ENCODE data around the gene FAF1. TPM values are rescaled to one million over a fixed set of nuclear protein-coding genes. Genes with fewer than 3 reads are reported as not detected.
A peak's percentile ranks its signal among the peaks of the same experiment; 100 is the strongest.

The FAF1 gene
- total RNA-seq, 4 donors from 2014 or later = 72.0 to 107 (median 92.0) TPM

- TF ChIP-seq CTCF (IDR thresholded peaks at IDR 0.05 in 4 of 5, conservative IDR thresholded peaks at IDR 0.05 in 1 of 5) = no peak
- no peak for TF ChIP-seq POLR2A (IDR thresholded peaks at IDR 0.05)
- no peak for ATAC-seq
- Histone ChIP-seq H3K36me3 (no peaks in the 10 kb centered on the region), H3K27me3 (peaks cover 100% of the 10 kb centered on the region in 3 donors), H3K4me1 (peaks cover 30 to 37% of the 10 kb centered on the region in 2 donors), H3K27ac (no peak overlapping the region), H3K4me3 (peak overlapping the region in 1 of 4 donors; percentile 24), H3K9me3 (no peaks in the 10 kb centered on the region)
- no peak for DNase-seq
- intact Hi-C loops (cut with DNase I; ENCODE audit: low total_unique reads) (no loop called here), in situ Hi-C loops (cut with MboI; ENCODE audit: low sequenced_read_pairs in 4 of 4) (no loop called here)
Measured at GRCh38 chr1:50426702-50427085, 533.4 kb downstream of the FAF1 start.

- peaks cover 99 to 100% (median 100%) of the 10 kb centered on the region in 3 donors for H3K27me3 ChIP-seq
- H3K4me1 ChIP-seq = peaks cover 30 to 37% of the 10 kb centered on the region in 2 donors
Measured at GRCh38 chr1:50426108-50426700, 533.9 kb downstream of the FAF1 start.

GRCh38 chr1:50425376-50426107 is 534.5 kb downstream of the FAF1 start:
- no peak for TF ChIP-seq CTCF (IDR thresholded peaks at IDR 0.05 in 4 of 5, conservative IDR thresholded peaks at IDR 0.05 in 1 of 5)
- no peak for TF ChIP-seq POLR2A (IDR thresholded peaks at IDR 0.05)
- H3K27ac ChIP-seq = no peak overlapping the region
- no peaks in the 10 kb centered on the region for H3K9me3 ChIP-seq
- H3K36me3 ChIP-seq = no peaks in the 10 kb centered on the region
- in situ Hi-C loops (cut with MboI; ENCODE audit: low sequenced_read_pairs in 4 of 4) = no loop called here
- DNase-seq (no peak), ATAC-seq (no peak)
- intact Hi-C loops (cut with DNase I; ENCODE audit: low total_unique reads) = no loop called here
- peaks cover 30 to 37% of the 10 kb centered on the region in 2 donors for H3K4me1 ChIP-seq
- peaks cover 99 to 100% (median 100%) of the 10 kb centered on the region in 3 donors for H3K27me3 ChIP-seq
- no peak overlapping the region for H3K4me3 ChIP-seq

More at GRCh38 chr1:50426108-50426700, 533.9 kb downstream of the FAF1 start:
- Histone ChIP-seq H3K4me3 (no peak overlapping the region), H3K36me3 (no peaks in the 10 kb centered on the region), H3K9me3 (no peaks in the 10 kb centered on the region), H3K27ac (no peak overlapping the region)
- ATAC-seq = no peak
- intact Hi-C loops (cut with DNase I; ENCODE audit: low total_unique reads) (no loop called here), in situ Hi-C loops (cut with MboI; ENCODE audit: low sequenced_read_pairs in 4 of 4) (no loop called here)
- DNase-seq = no peak
- no peak for TF ChIP-seq POLR2A (IDR thresholded peaks at IDR 0.05)
- no peak for TF ChIP-seq CTCF (IDR thresholded peaks at IDR 0.05 in 4 of 5, conservative IDR thresholded peaks at IDR 0.05 in 1 of 5)

GRCh38 chr1:50424884-50425375 is 535.1 kb downstream of the FAF1 start:
- H3K9me3 ChIP-seq = no peaks in the 10 kb centered on the region
- DNase-seq = no peak
- H3K4me1 ChIP-seq = peaks cover 30 to 37% of the 10 kb centered on the region in 2 donors
- H3K36me3 ChIP-seq = no peaks in the 10 kb centered on the region
- no peak for ATAC-seq
- peak overlapping the region in 2 of 4 donors; percentile 45 to 65 for H3K4me3 ChIP-seq
- intact Hi-C loops (cut with DNase I; ENCODE audit: low total_unique reads) = no loop called here
- H3K27me3 ChIP-seq = peaks cover 99 to 100% (median 100%) of the 10 kb centered on the region in 3 donors
- TF ChIP-seq CTCF (IDR thresholded peaks at IDR 0.05 in 4 of 5, conservative IDR thresholded peaks at IDR 0.05 in 1 of 5) = no peak
- TF ChIP-seq POLR2A (IDR thresholded peaks at IDR 0.05) = no peak
- H3K27ac ChIP-seq = no peak overlapping the region
- in situ Hi-C loops (cut with MboI; ENCODE audit: low sequenced_read_pairs in 4 of 4) = no loop called here
